ENCODE data around the gene STAT3. TPM values are rescaled to one million over a fixed set of nuclear protein-coding genes. Genes with fewer than 3 reads are reported as not detected.

Gene STAT3
- total RNA-seq, 1 experiment from 2014 or later: 74.6 TPM

DNA sequence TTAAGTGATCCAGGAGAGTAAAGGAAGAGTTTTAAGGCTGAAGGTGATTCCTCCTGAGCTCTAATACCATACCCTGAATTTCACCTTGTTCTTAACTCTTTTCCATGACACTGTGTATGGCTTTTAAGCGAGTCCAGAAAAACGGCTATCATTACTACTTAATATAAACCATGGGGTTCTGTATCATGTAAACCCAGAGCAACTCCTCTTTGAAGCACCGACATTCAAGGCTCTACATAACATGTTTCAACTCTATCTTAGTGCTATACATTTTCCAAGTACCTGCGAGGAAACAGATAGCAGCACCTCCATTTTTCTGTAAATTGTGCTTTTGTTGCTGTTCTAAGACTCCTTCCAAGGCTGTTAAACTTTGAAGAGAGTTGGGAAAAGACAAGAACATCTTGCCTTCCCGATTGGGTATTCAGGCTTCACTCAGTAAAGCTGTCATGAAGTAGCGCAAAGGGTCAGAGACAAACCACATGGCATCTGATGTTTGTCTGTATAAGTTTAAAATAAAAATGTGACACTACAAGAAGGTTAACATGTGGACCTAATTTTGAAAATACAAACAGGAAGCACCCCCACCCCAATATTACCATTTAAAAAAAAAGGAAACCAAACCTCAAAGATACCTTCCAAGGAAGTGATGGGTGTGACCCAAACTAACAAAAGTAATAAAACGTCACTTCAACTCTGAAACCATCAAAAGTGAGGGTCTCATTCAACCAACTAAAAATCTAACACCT lies 115.9 kb downstream of the STAT3 start:
- H3K36me3 ChIP-seq (ENCODE audit: low read depth): no peaks in the 10 kb centered on the region
- no peak overlapping the region for H3K4me3 ChIP-seq
- no peaks in the 10 kb centered on the region for H3K27me3 ChIP-seq (ENCODE audit: insufficient read depth, low read depth)
- no peak for TF ChIP-seq EZH2 (IDR thresholded peaks at IDR 0.05; ENCODE audit: low read depth)
- TF ChIP-seq, protein P1, sequence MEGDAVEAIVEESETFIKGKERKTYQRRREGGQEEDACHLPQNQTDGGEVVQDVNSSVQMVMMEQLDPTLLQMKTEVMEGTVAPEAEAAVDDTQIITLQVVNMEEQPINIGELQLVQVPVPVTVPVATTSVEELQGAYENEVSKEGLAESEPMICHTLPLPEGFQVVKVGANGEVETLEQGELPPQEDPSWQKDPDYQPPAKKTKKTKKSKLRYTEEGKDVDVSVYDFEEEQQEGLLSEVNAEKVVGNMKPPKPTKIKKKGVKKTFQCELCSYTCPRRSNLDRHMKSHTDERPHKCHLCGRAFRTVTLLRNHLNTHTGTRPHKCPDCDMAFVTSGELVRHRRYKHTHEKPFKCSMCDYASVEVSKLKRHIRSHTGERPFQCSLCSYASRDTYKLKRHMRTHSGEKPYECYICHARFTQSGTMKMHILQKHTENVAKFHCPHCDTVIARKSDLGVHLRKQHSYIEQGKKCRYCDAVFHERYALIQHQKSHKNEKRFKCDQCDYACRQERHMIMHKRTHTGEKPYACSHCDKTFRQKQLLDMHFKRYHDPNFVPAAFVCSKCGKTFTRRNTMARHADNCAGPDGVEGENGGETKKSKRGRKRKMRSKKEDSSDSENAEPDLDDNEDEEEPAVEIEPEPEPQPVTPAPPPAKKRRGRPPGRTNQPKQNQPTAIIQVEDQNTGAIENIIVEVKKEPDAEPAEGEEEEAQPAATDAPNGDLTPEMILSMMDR (conservative IDR thresholded peaks at IDR 0.05): no peak
- H3K27ac ChIP-seq: no peak overlapping the region
- no peaks in the 10 kb centered on the region for H3K9me3 ChIP-seq (ENCODE audit: insufficient read depth, low read depth)
- POLR2A ChIA-PET (ENCODE audit: unreplicated experiment): no interaction called here
- H3F3A ChIP-seq (ENCODE audit: insufficient read depth, low read depth): peaks cover 14% of the 10 kb centered on the region
- H3K79me2 ChIP-seq (ENCODE audit: low read depth): peaks cover 65% of the 10 kb centered on the region
- H3K4me2 ChIP-seq: no peak overlapping the region
- H4K20me1 ChIP-seq (ENCODE audit: insufficient read depth): no peaks in the 10 kb centered on the region
- H3K9me2 ChIP-seq (ENCODE audit: insufficient read depth): no peaks in the 10 kb centered on the region
- no peak for DNase-seq
- BruUV-seq (replicated peaks): no TSS peak
- peaks cover 32% of the 10 kb centered on the region for H3K4me1 ChIP-seq (replicated peaks; ENCODE audit: insufficient read depth)
- no peak overlapping the region for H2AFZ ChIP-seq
- CTCF ChIA-PET: interaction anchor here (0.6 kb wide), 1 partner anchor 43 kb away, joined by 3 read pairs; no protein-coding TSS in a partner anchor
- intact Hi-C loops (cut with micrococcal nuclease; ENCODE audit: unreplicated experiment): no loop called here

DNA sequence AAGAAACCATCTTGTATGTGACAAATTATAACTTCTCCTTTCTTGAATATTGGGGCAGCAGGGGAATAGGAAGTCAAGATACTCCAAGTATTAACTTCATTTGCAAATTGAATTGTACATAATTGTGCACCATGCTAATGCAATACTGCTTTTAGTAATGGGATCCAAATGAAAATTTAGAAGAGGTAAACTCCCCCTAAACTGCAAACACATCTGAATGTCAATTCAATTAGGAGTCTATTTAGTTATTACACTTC lies 116.5 kb downstream of the STAT3 start:
- Histone ChIP-seq H3K4me3 (no peak overlapping the region), H3K9me3 (ENCODE audit: insufficient read depth, low read depth) (no peaks in the 10 kb centered on the region), H4K20me1 (ENCODE audit: insufficient read depth) (no peaks in the 10 kb centered on the region), H3K4me2 (no peak overlapping the region), H3K27ac (no peak overlapping the region), H3K79me2 (ENCODE audit: low read depth) (peaks cover 66% of the 10 kb centered on the region), H2AFZ (no peak overlapping the region), H3K9me2 (ENCODE audit: insufficient read depth) (no peaks in the 10 kb centered on the region), H3K36me3 (ENCODE audit: low read depth) (no peaks in the 10 kb centered on the region), H3K4me1 (replicated peaks; ENCODE audit: insufficient read depth) (peaks cover 34% of the 10 kb centered on the region), H3K27me3 (ENCODE audit: insufficient read depth, low read depth) (no peaks in the 10 kb centered on the region), H3F3A (ENCODE audit: insufficient read depth, low read depth) (peaks cover 18% of the 10 kb centered on the region)
- no TSS peak for BruUV-seq (replicated peaks)
- DNase-seq: no peak
- ChIA-PET POLR2A (ENCODE audit: unreplicated experiment) (no interaction called here), CTCF (no interaction called here)
- intact Hi-C loops (cut with micrococcal nuclease; ENCODE audit: unreplicated experiment): no loop called here
- TF ChIP-seq EZH2 (IDR thresholded peaks at IDR 0.05; ENCODE audit: low read depth): no peak
- TF ChIP-seq, protein P1 (conservative IDR thresholded peaks at IDR 0.05): no peak

DNA sequence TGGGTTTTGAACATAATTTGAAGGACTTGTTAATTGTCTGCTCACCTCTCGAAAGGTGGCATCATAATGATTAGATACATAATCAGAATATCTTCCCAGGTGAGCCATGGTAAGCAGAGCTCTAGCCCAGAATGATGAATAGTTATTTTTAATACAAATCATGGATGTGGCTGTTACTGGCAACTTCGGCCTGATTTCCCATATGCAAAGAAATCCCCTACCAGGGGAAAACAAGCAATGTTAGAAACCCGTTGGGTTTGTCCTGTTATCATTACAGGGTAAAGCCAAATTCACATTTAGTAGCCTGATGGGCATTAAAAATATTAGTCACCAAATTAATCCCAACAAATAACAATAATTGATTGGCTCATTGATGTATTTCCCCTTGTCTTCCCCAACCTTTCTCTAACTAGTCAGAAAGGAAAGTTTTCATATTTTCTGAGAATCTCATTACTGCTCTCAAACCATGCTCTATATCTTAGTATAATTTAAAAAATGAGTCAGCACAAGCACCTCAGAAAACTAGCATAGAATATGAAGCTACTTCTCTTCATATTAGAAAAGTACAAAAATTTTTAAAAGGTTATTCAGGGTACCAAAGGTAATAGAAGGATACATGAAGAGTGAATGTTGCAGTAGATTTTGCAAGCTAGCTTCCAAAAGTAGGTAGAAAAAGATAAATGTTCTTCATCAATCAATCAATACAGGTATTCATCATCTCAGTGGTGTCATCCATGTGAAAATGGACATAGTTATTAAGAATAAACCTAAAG lies 117.0 kb downstream of the STAT3 start:
- H3K9me3 ChIP-seq (ENCODE audit: insufficient read depth, low read depth): no peaks in the 10 kb centered on the region
- intact Hi-C loops (cut with micrococcal nuclease; ENCODE audit: unreplicated experiment): no loop called here
- H3K9me2 ChIP-seq (ENCODE audit: insufficient read depth): no peaks in the 10 kb centered on the region
- ChIA-PET POLR2A (ENCODE audit: unreplicated experiment) (no interaction called here), CTCF (no interaction called here)
- TF ChIP-seq, protein P1 (conservative IDR thresholded peaks at IDR 0.05): no peak
- no peak for TF ChIP-seq EZH2 (IDR thresholded peaks at IDR 0.05; ENCODE audit: low read depth)
- no peaks in the 10 kb centered on the region for H3K27me3 ChIP-seq (ENCODE audit: insufficient read depth, low read depth)
- no peak overlapping the region for H3K27ac ChIP-seq
- peaks cover 39% of the 10 kb centered on the region for H3K4me1 ChIP-seq (replicated peaks; ENCODE audit: insufficient read depth)
- no peak overlapping the region for H3K4me2 ChIP-seq
- H3K4me3 ChIP-seq: no peak overlapping the region
- no peaks in the 10 kb centered on the region for H3K36me3 ChIP-seq (ENCODE audit: low read depth)
- H3K79me2 ChIP-seq (ENCODE audit: low read depth): peaks cover 69% of the 10 kb centered on the region
- no TSS peak for BruUV-seq (replicated peaks)
- H2AFZ ChIP-seq: no peak overlapping the region
- H4K20me1 ChIP-seq (ENCODE audit: insufficient read depth): 0 out of 2 replicates have a peak, but pooled peaks cover 4% of the 10 kb centered on the region
- DNase-seq: no peak
- peaks cover 19% of the 10 kb centered on the region for H3F3A ChIP-seq (ENCODE audit: insufficient read depth, low read depth)

All from PC-9 (cell line).